Lung (tissue), 12 donors: ENCODE data around the gene SPG7. TPM values are rescaled to one million over a fixed set of nuclear protein-coding genes. Genes with fewer than 3 reads are reported as not detected.
A peak's percentile ranks its signal among the peaks of the same experiment; 100 is the strongest.

Experiments used
- ATAC-seq: fragments of 200-7000 bp; cut with Tn5 transposase; one replicate; pipeline ENCODE4 v1.9.1; 2020; ENCODE audit warnings: moderate number of reproducible peaks; ENCODE audit not compliant: insufficient read depth, low FRiP score
- DNase-seq, 3 donors: peaks; one replicate each; pipeline ENCODE4 v3.0.0-alpha.2; 2013 to 2017
- H3K27ac ChIP-seq, 2 donors: one replicate each; pipeline ENCODE4 v1.5.1; 2013; ENCODE audit warnings: mild to moderate bottlenecking in 2 of 2, moderate library complexity in 2 of 2, control low read depth in 1 of 2, inconsistent platforms in 1 of 2, low read depth in 1 of 2, low read length in 1 of 2
- H3K27me3 ChIP-seq, 3 donors: one replicate each; pipeline ENCODE4 v1.5.1; 2013; ENCODE audit warnings: low read length in 2 of 3; ENCODE audit not compliant: control insufficient read depth in 3 of 3, insufficient read depth in 3 of 3
- H3K36me3 ChIP-seq, 4 donors: one replicate each; pipeline ENCODE4 v1.5.1; 2013; ENCODE audit warnings: low read length in 4 of 4, mild to moderate bottlenecking in 1 of 4, moderate library complexity in 1 of 4; ENCODE audit not compliant: control insufficient read depth in 4 of 4, insufficient read depth in 4 of 4
- H3K4me1 ChIP-seq, 5 donors: one replicate each; pipeline ENCODE4 v1.5.1; 2013; ENCODE audit warnings: low read length in 5 of 5, mild to moderate bottlenecking in 2 of 5, moderate library complexity in 1 of 5; ENCODE audit not compliant: control insufficient read depth in 5 of 5, insufficient read depth in 5 of 5
- H3K4me3 ChIP-seq: one replicate; pipeline ENCODE4 v1.5.1; 2013; ENCODE audit warnings: mild to moderate bottlenecking, control low read depth, moderate library complexity
- H3K9ac ChIP-seq, 2 donors: one replicate each; pipeline ENCODE4 v1.5.1; 2013; ENCODE audit warnings: low read length in 2 of 2, control low read depth in 1 of 2; ENCODE audit not compliant: insufficient read depth in 1 of 2
- H3K9me3 ChIP-seq, 4 donors: one replicate each; pipeline ENCODE4 v1.5.1; 2013; ENCODE audit warnings: low read length in 3 of 4, mild to moderate bottlenecking in 1 of 4, moderate library complexity in 1 of 4; ENCODE audit not compliant: control insufficient read depth in 4 of 4, insufficient read depth in 3 of 4
- WGBS, 2 donors: extraction: QIAGEN DNeasy Blood & Tissue Kit; methylation state at CpG; one replicate each; pipeline ENCODE4 v1.1.7; 2013; 5-methylcytosine and 5-hydroxymethylcytosine counted together
- polyA plus RNA-seq, 2 donors: library from polyadenylated mRNA; stranded (reverse); fragments of 200-250 nt; gene quantifications; one replicate each; pipeline ENCODE4 v1.2.1, GENCODE V29; 2013
- total RNA-seq, 2 donors: library from RNA; depleted of rRNA in 1 of 2; stranded (reverse); fragments of >200 nt in 1 of 2; gene quantifications; one replicate each; pipeline ENCODE4 v1.2.1, GENCODE V29; 2014 to 2021
- TF ChIP-seq, protein P1 (sequence below): IDR thresholded peaks from 2 replicates; pipeline ENCODE4 v1.5.1; 2012; ENCODE audit warnings: mild to moderate bottlenecking; ENCODE audit errors: control extremely low read depth, extremely low read depth
- donor health status: control.
- donor health status: control.
- donor health status: Bipolar disorder and iron deficiency.
- donor health status: healthy.
- donor health status: DM: yes; HTN: yes; CAD: no.

Gene SPG7
- total and polyA plus RNA-seq, 4 donors, result 59.0 to 114 (median 95.4) TPM

DNA sequence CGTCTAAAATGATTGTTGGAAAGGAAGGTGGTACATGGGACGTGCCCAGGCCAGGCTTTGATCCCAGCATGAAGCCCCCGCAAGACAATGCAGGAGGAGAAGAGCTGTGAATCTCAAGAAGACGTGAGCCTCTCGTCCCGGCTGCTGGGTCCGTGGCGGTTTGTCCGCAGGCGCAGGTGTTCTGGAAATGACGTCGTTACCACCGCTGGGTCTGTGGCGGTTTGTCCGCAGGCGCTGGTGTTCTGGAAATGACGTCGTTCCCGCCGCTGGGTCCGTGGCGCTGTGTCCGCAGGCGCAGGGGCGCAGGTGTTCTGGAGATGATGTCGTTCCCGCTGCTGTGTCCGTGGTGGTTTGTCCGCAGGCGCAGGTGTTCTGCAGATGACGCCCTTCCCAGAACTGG lies 14.1 kb downstream of the SPG7 start:
- no peak for ATAC-seq
- 95 to 97% methylated on average over 31 of the region's 31 CpGs for WGBS, 2 donors
- H3K27ac ChIP-seq, result no peak overlapping the region
- H3K27me3 ChIP-seq, result no peaks in the 10 kb centered on the region
- H3K4me1 ChIP-seq, result peaks cover 0 to 4% (median 0%) of the 10 kb centered on the region in 5 donors
- H3K9ac ChIP-seq, result no peak overlapping the region
- TF ChIP-seq, protein P1, sequence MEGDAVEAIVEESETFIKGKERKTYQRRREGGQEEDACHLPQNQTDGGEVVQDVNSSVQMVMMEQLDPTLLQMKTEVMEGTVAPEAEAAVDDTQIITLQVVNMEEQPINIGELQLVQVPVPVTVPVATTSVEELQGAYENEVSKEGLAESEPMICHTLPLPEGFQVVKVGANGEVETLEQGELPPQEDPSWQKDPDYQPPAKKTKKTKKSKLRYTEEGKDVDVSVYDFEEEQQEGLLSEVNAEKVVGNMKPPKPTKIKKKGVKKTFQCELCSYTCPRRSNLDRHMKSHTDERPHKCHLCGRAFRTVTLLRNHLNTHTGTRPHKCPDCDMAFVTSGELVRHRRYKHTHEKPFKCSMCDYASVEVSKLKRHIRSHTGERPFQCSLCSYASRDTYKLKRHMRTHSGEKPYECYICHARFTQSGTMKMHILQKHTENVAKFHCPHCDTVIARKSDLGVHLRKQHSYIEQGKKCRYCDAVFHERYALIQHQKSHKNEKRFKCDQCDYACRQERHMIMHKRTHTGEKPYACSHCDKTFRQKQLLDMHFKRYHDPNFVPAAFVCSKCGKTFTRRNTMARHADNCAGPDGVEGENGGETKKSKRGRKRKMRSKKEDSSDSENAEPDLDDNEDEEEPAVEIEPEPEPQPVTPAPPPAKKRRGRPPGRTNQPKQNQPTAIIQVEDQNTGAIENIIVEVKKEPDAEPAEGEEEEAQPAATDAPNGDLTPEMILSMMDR, result no peak
- peaks cover 0 to 4% (median under 1%) of the 10 kb centered on the region in 4 donors for H3K9me3 ChIP-seq
- no peak overlapping the region for H3K4me3 ChIP-seq
- no peak for DNase-seq
- H3K36me3 ChIP-seq, result peaks cover 10 to 58% (median 49%) of the 10 kb centered on the region in 4 donors

DNA sequence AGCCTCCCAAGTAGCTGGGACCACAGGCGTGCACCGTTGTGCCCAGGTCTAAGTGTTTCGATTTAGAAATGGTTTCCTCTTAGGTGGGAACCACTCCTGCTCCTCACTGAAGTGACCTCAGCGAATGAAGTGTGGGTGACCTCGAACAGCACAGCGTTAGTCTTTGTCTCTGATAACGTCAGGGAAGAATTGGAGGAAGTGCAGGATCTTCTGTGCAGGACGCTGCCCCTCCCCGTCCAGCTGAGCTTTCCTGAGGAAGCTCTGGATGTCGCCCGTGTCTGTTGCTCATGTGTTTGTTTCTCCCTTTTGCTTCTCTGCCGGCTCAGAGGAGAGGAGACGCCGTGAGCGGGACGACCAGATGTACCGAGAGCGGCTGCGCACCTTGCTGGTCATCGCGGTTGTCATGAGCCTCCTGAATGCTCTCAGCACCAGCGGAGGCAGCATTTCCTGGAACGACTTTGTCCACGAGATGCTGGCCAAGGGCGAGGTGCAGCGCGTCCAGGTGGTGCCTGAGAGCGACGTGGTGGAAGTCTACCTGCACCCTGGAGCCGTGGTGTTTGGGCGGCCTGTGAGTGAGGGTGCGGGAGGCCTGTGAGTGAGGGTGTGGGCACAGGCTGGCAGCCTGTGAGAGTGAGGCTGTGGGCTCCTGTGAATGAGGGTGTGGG lies 15.6 kb downstream of the SPG7 start:
- WGBS, 2 donors, result 74 to 79% methylated on average over 32 of the region's 32 CpGs
- Histone ChIP-seq H3K9ac (no peak overlapping the region), H3K36me3 (peaks cover 0 to 48% (median 40%) of the 10 kb centered on the region in 4 donors)

DNA sequence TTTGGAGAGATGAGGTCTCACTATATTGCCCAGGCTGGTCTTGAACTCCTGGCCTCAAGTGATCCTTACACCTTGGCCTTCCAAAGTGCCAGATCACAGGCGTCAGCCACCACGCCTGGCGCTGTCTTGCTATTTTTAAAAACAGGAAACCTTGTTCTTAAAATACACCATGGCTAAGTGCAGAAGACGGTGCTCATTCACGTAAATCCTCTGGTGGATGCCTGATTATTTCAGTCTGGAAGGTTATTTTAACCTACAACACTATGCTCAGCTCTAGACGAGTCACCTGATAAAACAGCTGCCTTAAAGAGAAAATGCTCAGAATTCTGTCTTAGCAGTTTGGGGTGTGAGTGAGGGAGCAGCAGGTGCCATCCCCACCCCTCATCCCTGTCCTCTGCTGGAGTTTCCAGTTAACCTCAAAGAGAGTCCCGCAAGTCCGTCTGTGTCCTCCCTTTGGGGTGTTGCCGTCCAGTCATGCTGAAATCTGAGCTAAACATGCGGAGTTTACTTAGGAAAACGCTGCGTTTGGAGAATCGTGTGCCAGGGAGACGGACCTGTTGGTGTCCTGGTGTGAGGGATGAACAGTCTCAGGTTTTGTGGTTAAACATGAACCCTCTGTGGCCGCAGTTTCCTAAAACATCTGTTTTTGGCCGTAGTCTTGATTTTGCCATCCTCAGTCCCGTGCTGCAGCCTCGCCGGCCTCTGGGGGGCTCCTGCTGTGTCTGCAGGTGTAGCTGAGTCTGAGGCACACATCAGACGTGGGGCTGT lies 17.1 kb downstream of the SPG7 start:
- ATAC-seq (no peak), DNase-seq (no peak)
- H3K4me1 ChIP-seq, result peaks cover 0 to 4% (median 0%) of the 10 kb centered on the region in 5 donors
- no peak overlapping the region for H3K4me3 ChIP-seq
- 57 to 69% methylated on average over 20 of the region's 20 CpGs for WGBS, 2 donors
- peaks cover 7 to 49% (median 42%) of the 10 kb centered on the region in 4 donors for H3K36me3 ChIP-seq
- no peak overlapping the region for H3K9ac ChIP-seq
- TF ChIP-seq, protein P1, result no peak
- no peaks in the 10 kb centered on the region for H3K27me3 ChIP-seq
- peak overlapping the region in 1 of 2 donors; percentile 55 for H3K27ac ChIP-seq
- no peaks in the 10 kb centered on the region for H3K9me3 ChIP-seq

More for the DNA sequence above, 15.6 kb downstream of the SPG7 start:
- Histone ChIP-seq H3K27ac (peak overlapping the region in 1 of 2 donors; percentile 43), H3K27me3 (no peaks in the 10 kb centered on the region), H3K4me1 (peaks cover 0 to 4% (median 0%) of the 10 kb centered on the region in 5 donors), H3K4me3 (no peak overlapping the region), H3K9me3 (no peaks in the 10 kb centered on the region)
- no peak for ATAC-seq
- TF ChIP-seq, protein P1, result no peak
- DNase-seq, result peak in 1 of 3 donors; percentile 34
